SKM-1 (cell line): ENCODE measurements around the gene MYH8.

ENCODE experiments used
- DNase-seq: peaks from one replicate; lab custom pipeline; 2025; ENCODE audit not compliant: unreplicated experiment; lab: John Stamatoyannopoulos, UW

The MYH8 gene

GRCh38 chr17:10384175-10384574 is 37.6 kb downstream of the MYH8 start:
- DNase-seq: no peak

GRCh38 chr17:10380631-10381408 is 40.9 kb downstream of the MYH8 start:
- DNase-seq: no peak

GRCh38 chr17:10372906-10373305 is 48.8 kb downstream of the MYH8 start, which contains the start of gene MYH13:
Gene MYH13, minus strand, starts transcription at chr17:10373006. Its CDS starts 8,476 bp downstream, at chr17:10364530.
- no peak for DNase-seq

GRCh38 chr17:10370016-10370608 is 51.6 kb downstream of the MYH8 start:
- DNase-seq: no peak

GRCh38 chr17:10369239-10369638 is 52.5 kb downstream of the MYH8 start:
- no peak for DNase-seq

- no peak for DNase-seq
These were observed 53.2 kb downstream of the MYH8 start for GRCh38 chr17:10368561-10368960.

GRCh38 chr17:10360578-10360977 is 61.2 kb downstream of the MYH8 start:
- DNase-seq: no peak

GRCh38 chr17:10357768-10358167 is 64.0 kb downstream of the MYH8 start:
- DNase-seq: no peak

GRCh38 chr17:10354651-10355050 is 67.1 kb downstream of the MYH8 start:
- DNase-seq: no peak

GRCh38 chr17:10352893-10353292 is 68.9 kb downstream of the MYH8 start:
- DNase-seq: no peak

- no peak for DNase-seq
These were observed 72.3 kb downstream of the MYH8 start for GRCh38 chr17:10349403-10349802.

GRCh38 chr17:10344816-10345215 is 76.9 kb downstream of the MYH8 start:
- no peak for DNase-seq
